Aorta (tissue), 5 donors: ENCODE measurements around the gene VAMP1. TPM values are rescaled to one million over a fixed set of nuclear protein-coding genes. Genes with fewer than 3 reads are reported as not detected.
"Not testable (repeated sequence)": the region's sequence is repeated elsewhere in the genome, so short reads cannot be mapped to it uniquely, and the experiment has no call there.

Source experiments
- ATAC-seq: fragments of 200-7000 bp; cut with Tn5 transposase; one replicate; pipeline ENCODE4 v1.9.1; 2022; ENCODE audit warnings: moderate library complexity; ENCODE audit not compliant: low FRiP score
- DNase-seq, 2 donors: peaks; one replicate each; pipeline ENCODE4 v3.0.0-alpha.2; 2020
- H3K27ac ChIP-seq, 2 donors: one replicate each; pipeline ENCODE4 v1.5.1; 2013; ENCODE audit warnings: low read length in 2 of 2, mild to moderate bottlenecking in 2 of 2, moderate library complexity in 2 of 2, control low read depth in 1 of 2, inconsistent platforms in 1 of 2, low read depth in 1 of 2
- H3K27me3 ChIP-seq, 2 donors: one replicate each; pipeline ENCODE4 v1.6.1; 2013; ENCODE audit warnings: control low read depth in 1 of 2, low read length in 1 of 2, mild to moderate bottlenecking in 1 of 2, moderate library complexity in 1 of 2; ENCODE audit not compliant: insufficient read depth in 2 of 2, control insufficient read depth in 1 of 2
- H3K36me3 ChIP-seq, 2 donors: one replicate each; pipeline ENCODE4 v1.6.1; 2013; ENCODE audit warnings: control low read depth in 1 of 2, low read length in 1 of 2, mild to moderate bottlenecking in 1 of 2; ENCODE audit not compliant: insufficient read depth in 2 of 2, control insufficient read depth in 1 of 2
- H3K4me1 ChIP-seq, 2 donors: one replicate each; pipeline ENCODE4 v1.6.1; 2013; ENCODE audit warnings: low read length in 2 of 2, control low read depth in 1 of 2, mild to moderate bottlenecking in 1 of 2, moderate library complexity in 1 of 2; ENCODE audit not compliant: insufficient read depth in 2 of 2, control insufficient read depth in 1 of 2
- H3K4me3 ChIP-seq, 2 donors: one replicate each; pipeline ENCODE4 v1.5.1; 2013; ENCODE audit warnings: low read length in 2 of 2, control low read depth in 1 of 2, mild to moderate bottlenecking in 1 of 2
- H3K9me3 ChIP-seq: one replicate; pipeline ENCODE4 v1.6.1; 2013; ENCODE audit warnings: mild to moderate bottlenecking, low read length; ENCODE audit not compliant: control insufficient read depth
- WGBS, 2 donors: extraction: QIAGEN DNeasy Blood & Tissue Kit; methylation state at CpG; one replicate each; pipeline ENCODE4 v1.1.7; 2013; 5-methylcytosine and 5-hydroxymethylcytosine counted together
- intact Hi-C, 2 donors: fragments of 100-400 bp; cut with DNase I; formaldehyde crosslinking; loops; one replicate each; pipeline versions ENCODE4 v1.14.2 to v1.15.0; 2022
- polyA plus RNA-seq, 2 donors: library from polyadenylated mRNA; stranded (reverse); fragments of 200-250 nt; gene quantifications; one replicate each; pipeline ENCODE4 v1.2.3, GENCODE V29; 2013
- total RNA-seq, 2 donors: library from RNA; stranded (reverse); fragmentation: NEBNext Ultra II Directional; extraction: Animal tissue kit (Norgen Biotek cat#: 25700); gene quantifications; one replicate each; pipeline ENCODE4 v1.2.1, GENCODE V29; 2021
- donor health status: healthy with polysubstance abuse.
- donor health status: Bipolar disorder and iron deficiency.
- donor health status: DM: no; HTN: no; CAD: no.
- donor health status: DM: no; HTN: no; CAD: no.
- donor health status: DM: yes; HTN: yes; CAD: no.

Gene VAMP1
- total and polyA plus RNA-seq, 4 donors: 9.7 to 44.0 (median 19.3) TPM

GRCh38 chr12:6475233-6475975, 4.9 kb upstream of the VAMP1 start:
- H3K9me3 ChIP-seq, intact Hi-C loops, H3K27ac ChIP-seq, H3K27me3 ChIP-seq, DNase-seq, ATAC-seq, H3K36me3 ChIP-seq, H3K4me3 ChIP-seq, H3K4me1 ChIP-seq: not testable (repeated sequence)
- 89 to 92% methylated on average over 30 to 48 of the region's 48 CpGs for WGBS, 2 donors

GRCh38 chr12:6472491-6472890, 2.0 kb upstream of the VAMP1 start:
- no peaks in the 10 kb centered on the region for H3K27me3 ChIP-seq
- DNase-seq (no peak), ATAC-seq (no peak)
- no peak overlapping the region for H3K27ac ChIP-seq
- H3K4me1 ChIP-seq: peaks cover 2 to 3% of the 10 kb centered on the region in 2 donors
- H3K36me3 ChIP-seq: no peaks in the 10 kb centered on the region
- H3K9me3 ChIP-seq: no peaks in the 10 kb centered on the region
- 77 to 86% methylated on average over 11 of the region's 11 CpGs for WGBS, 2 donors
- intact Hi-C loops: no loop called here
- no peak overlapping the region for H3K4me3 ChIP-seq

GRCh38 chr12:6471989-6472360, 1.5 kb upstream of the VAMP1 start:
- intact Hi-C loops: loop anchor here (2.0 kb wide), 1 partner anchor 63 kb away; the partner anchor contains the start of gene GAPDH (in 2 of the 2)

GRCh38 chr12:6469609-6470374, 685 bp downstream of the VAMP1 start:
- Histone ChIP-seq H3K4me1 (peaks cover 2 to 3% of the 10 kb centered on the region in 2 donors), H3K27me3 (no peaks in the 10 kb centered on the region), H3K9me3 (no peaks in the 10 kb centered on the region), H3K27ac (peak overlapping the region in 1 of 2 donors; percentile 45), H3K4me3 (peak overlapping the region; percentile 32 to 47), H3K36me3 (peaks cover 0 to 3% of the 10 kb centered on the region in 2 donors)
- DNase-seq (peak in 1 of 2 donors; percentile 77), ATAC-seq (no peak)
- intact Hi-C loops: loop anchor here (1.0 to 5.0 kb wide), 3 partner anchors 65 to 142 kb away; partner anchors contain the start of gene GAPDH (in 2 of the 2)
- WGBS, 2 donors: 5 to 7% methylated on average over 16 of the region's 16 CpGs

More at GRCh38 chr12:6471989-6472360, 1.5 kb upstream of the VAMP1 start:
- 83 to 93% methylated on average over 1 of the region's 1 CpG for WGBS, 2 donors
- no peak overlapping the region for H3K27ac ChIP-seq
- no peak overlapping the region for H3K4me3 ChIP-seq
- H3K36me3 ChIP-seq: no peaks in the 10 kb centered on the region
- no peaks in the 10 kb centered on the region for H3K27me3 ChIP-seq
- no peak for ATAC-seq
- peaks cover 2 to 3% of the 10 kb centered on the region in 2 donors for H3K4me1 ChIP-seq
- no peak for DNase-seq
- H3K9me3 ChIP-seq: no peaks in the 10 kb centered on the region

- intact Hi-C loops: loop anchor here (5.0 kb wide), 1 partner anchor 142 kb away; no protein-coding TSS in a partner anchor
- no peaks in the 10 kb centered on the region for H3K27me3 ChIP-seq
- peak in 1 of 2 donors; percentile 33 for DNase-seq
- WGBS, 2 donors: 67 to 74% methylated on average over 6 of the region's 6 CpGs
- H3K9me3 ChIP-seq: no peaks in the 10 kb centered on the region
- H3K36me3 ChIP-seq: peaks cover 0 to 3% of the 10 kb centered on the region in 2 donors
- no peak overlapping the region for H3K4me3 ChIP-seq
- peaks cover 2 to 3% of the 10 kb centered on the region in 2 donors for H3K4me1 ChIP-seq
- H3K27ac ChIP-seq: no peak overlapping the region
- ATAC-seq: no peak
These were observed 1.4 kb downstream of the VAMP1 start for GRCh38 chr12:6469092-6469491.

- DNase-seq: no peak
- H3K27ac ChIP-seq: no peak overlapping the region
- intact Hi-C loops: loop anchor here (5.0 kb wide), 1 partner anchor 141 kb away; no protein-coding TSS in a partner anchor
- peaks cover 0 to 3% of the 10 kb centered on the region in 2 donors for H3K36me3 ChIP-seq
- ATAC-seq: no peak
- H3K4me3 ChIP-seq: no peak overlapping the region
- no peaks in the 10 kb centered on the region for H3K27me3 ChIP-seq
- H3K9me3 ChIP-seq: no peaks in the 10 kb centered on the region
- H3K4me1 ChIP-seq: peaks cover 2 to 3% of the 10 kb centered on the region in 2 donors
These were observed 2.2 kb downstream of the VAMP1 start for GRCh38 chr12:6468283-6468575.

GRCh38 chr12:6467571-6468282, 2.8 kb downstream of the VAMP1 start:
- WGBS, 2 donors: 92 to 95% methylated on average over 9 of the region's 9 CpGs
- intact Hi-C loops: loop anchor here (5.0 kb wide), 1 partner anchor 140 kb away; no protein-coding TSS in a partner anchor
- DNase-seq: peak in 1 of 2 donors; percentile 51
- not testable (repeated sequence) for H3K27ac ChIP-seq, H3K4me1 ChIP-seq, H3K36me3 ChIP-seq, H3K9me3 ChIP-seq, H3K27me3 ChIP-seq, ATAC-seq, H3K4me3 ChIP-seq

GRCh38 chr12:6466751-6467150, 3.7 kb downstream of the VAMP1 start:
- not testable (repeated sequence) for H3K4me3 ChIP-seq, DNase-seq, ATAC-seq, H3K9me3 ChIP-seq, H3K27me3 ChIP-seq, H3K36me3 ChIP-seq, H3K27ac ChIP-seq, H3K4me1 ChIP-seq
- WGBS, 2 donors: 92 to 96% methylated on average over 4 of the region's 4 CpGs
- intact Hi-C loops: loop anchor here (5.0 kb wide), 1 partner anchor 139 kb away; no protein-coding TSS in a partner anchor
